Kidney capillary endothelial cell (primary cell): ENCODE measurements around the gene ASB2.
A peak's percentile ranks its signal among the peaks of the same experiment; 100 is the strongest.

Source experiments
- DNase-seq: peaks from one replicate; pipeline ENCODE4 v3.0.0-alpha.2; 2018; ENCODE audit warnings: low spot score

ASB2 gene

GRCh38 chr14:93960774-93961438, 15.5 kb downstream of the ASB2 start:
- DNase-seq = no peak

GRCh38 chr14:93960108-93960475, 16.3 kb downstream of the ASB2 start:
- no peak for DNase-seq

GRCh38 chr14:93959239-93960107, 16.9 kb downstream of the ASB2 start:
- peak; percentile 74 for DNase-seq

DNA sequence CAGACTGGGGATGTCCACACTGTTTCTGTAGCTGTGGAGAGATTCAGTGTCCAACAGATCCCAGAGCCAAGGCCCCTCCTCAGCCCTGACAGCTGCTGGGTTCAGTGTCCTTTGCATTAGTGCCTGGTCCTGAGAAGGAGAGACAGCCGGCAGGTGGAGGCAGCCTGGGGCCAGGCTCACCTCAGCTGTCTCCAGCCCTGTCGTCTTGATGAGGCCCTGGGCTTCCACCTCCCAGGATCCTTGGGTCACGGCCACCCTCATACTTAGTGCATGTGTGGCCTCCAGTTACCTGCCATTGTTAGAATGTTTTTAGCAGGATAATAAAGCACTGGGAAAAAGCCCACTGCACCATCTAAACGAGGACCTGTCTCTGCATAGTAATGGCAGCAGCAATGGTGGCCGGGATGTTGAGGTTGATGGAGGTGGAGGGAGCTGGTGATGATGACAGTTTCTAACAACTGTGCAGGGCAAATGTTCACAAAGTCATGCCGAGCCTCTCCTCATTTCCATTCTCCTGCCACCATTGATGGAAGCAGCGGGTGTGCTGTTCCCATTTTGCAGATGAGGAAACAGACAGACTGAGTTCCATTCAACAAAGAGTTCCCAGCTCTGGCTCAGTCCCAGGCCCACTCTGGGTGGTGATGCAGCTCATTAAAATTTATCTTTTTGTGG, 17.7 kb downstream of the ASB2 start:
- DNase-seq = no peak

DNA sequence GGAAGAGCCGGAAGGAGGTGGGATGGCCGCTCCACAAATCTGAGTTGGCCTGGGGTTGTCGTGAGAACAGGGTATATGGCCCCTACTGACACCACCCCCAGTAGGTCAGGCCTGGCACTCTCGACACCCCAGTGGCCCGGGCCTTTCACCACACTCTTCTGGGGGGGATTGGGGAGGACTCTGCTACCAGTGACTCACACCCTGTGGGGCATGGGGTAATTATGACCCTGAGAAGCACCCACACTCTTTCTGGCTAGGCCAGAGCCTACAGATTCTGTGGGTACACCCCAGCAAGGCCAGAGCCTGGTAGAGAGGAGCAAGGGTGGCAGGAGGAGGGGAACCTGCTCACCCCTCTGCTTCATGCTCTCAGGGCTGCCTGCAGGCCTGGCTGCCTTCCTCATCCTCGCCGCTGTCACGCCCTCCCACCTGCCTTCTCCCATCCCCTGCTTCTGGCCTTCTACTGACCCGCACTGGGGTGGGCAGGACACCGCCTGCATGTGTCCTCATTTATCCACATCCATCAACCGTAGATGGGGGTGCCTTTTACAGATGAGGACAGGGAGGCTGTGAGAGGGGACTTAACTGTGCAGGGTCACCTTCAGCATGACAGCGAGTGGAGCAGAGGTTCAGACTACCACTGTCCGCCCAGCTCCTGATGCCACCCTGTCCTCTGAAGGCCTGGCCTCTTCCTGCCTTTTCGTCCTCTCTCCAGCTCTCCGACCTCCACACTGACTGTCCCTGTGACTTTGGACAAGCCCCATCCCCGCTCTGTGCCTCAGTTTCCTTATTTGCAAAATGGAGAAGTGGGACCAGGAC, 18.4 kb downstream of the ASB2 start:
- DNase-seq = no peak

GRCh38 chr14:93957333-93957710, 19.0 kb downstream of the ASB2 start:
- DNase-seq = no peak

- DNase-seq = no peak
These were observed 19.6 kb downstream of the ASB2 start for GRCh38 chr14:93956514-93957332.

DNA sequence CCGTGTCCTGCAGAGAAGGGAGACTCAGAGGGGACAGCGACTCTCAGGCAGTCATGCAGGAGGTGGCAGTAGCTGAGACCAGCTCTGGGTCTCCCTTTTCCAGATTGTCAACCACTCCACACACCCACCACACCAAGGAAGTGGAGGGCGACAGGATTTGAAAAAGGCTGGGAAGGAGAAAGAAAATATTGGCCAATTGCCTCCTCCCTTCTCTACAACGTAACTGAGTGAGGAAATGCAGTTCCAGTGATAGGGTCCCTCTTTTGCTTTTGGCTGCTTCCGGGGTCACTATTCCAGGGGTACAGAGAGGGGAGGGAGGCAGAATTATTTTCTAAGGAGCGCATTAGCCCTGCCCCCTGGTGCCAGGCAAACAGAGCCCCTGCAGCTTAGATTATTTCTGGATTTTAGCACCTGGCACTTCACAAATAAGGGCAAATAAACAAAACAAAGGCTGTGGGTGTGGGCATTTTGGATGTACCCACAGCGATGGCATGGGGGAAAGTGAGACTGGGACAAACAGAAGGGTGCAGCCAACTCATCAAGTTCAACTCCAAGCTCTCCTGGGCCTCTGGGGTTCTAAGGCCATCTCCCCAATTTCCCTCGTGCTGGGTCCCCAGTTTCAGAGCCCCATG, 20.4 kb downstream of the ASB2 start:
- DNase-seq = no peak

- no peak for DNase-seq
These were observed 21.2 kb downstream of the ASB2 start for GRCh38 chr14:93954900-93955849.

- DNase-seq = no peak
These were observed 21.9 kb downstream of the ASB2 start for GRCh38 chr14:93954516-93954830.

DNA sequence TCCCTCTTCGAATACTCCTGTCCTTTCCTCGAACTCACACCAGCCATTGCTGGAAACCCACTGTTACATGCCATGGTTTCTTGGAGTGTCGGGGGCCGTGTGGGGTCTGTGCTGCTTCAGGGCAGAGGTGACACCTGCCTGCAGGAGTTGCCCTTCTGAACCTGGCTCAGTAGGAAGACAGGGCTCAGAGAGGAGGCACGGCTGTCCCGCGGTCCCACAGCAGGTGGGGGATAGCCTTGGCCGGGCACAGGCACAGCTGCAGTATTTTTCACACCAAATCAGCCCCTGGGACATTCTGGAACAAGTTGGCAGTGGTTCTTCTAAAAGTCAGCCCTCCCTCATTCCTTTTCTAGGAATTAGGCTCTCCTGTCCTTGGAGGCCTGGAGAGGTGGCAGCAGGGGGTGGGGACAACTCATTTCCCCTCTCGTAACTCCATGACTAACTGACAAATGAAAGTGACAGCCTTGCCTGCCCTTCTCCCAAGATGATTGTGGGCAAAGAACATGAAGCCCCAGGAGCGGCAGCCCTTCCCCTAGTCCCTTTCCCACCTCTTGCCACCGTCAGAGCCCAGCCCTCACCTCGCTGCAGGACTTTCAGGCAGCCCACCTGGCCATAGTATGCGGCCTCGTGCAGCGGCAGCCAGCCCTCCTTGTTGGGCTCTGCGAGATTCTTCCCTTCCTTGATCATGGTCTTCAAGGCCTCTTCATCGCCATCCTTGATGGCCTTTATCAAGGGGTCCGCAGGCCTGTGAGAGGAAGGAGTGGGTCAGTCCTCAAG, 22.4 kb downstream of the ASB2 start:
- no peak for DNase-seq

- DNase-seq = no peak
These were observed 23.1 kb downstream of the ASB2 start for GRCh38 chr14:93953263-93953662.

DNA sequence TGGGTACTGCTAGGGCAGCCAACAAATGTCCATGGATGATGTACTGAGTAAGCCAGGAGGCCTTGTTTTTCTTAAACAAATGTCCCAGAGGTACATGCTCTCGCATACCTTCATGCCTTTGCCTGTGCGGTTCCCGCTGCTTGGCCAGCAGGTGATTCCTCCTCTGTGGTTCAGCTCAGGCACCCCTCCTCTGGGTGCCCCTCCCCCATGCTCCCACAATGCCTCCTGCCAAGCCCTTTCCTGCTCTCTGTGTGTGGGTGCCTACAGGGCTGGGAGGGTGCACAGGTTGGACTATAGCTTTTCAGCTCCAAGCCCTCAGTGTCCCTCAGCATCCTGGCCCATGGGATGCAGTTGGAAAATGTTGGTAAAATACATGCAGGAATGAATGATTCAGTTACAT, 23.5 kb downstream of the ASB2 start:
- DNase-seq = no peak

- DNase-seq = no peak
These were observed 24.5 kb downstream of the ASB2 start for GRCh38 chr14:93951635-93952540.

DNA sequence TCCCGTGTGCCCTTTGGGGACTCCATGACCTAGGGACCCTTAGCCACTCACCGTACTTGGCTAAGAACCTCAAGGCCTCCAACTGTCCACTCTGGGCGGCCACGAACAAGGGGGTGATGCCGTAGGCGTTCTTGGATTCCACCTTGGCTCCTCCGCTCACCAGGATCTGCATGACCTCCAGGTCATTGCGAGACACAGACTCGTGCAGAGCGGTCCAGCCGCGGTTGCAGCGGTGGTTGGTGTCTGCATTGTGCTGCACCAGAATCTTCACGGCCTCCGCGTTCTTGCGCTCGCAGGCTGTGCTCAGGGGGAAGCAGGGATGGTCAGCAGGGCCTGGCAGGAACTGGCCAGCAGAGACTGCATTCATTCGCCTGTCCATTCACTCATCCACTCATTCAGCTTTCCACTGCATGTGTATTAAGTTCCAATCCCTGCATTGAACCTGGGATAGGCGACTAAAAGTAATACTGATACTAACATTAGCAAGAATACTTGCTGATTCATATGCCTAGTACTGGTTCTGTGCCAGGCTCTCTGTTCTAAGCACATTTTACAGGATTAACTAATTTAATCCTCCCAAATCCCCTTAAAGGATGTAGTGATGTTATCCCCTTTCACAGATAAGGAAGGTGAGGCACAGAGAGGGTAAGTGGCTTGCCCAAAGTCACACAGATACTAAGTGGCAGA, 25.3 kb downstream of the ASB2 start:
- DNase-seq = no peak

DNA sequence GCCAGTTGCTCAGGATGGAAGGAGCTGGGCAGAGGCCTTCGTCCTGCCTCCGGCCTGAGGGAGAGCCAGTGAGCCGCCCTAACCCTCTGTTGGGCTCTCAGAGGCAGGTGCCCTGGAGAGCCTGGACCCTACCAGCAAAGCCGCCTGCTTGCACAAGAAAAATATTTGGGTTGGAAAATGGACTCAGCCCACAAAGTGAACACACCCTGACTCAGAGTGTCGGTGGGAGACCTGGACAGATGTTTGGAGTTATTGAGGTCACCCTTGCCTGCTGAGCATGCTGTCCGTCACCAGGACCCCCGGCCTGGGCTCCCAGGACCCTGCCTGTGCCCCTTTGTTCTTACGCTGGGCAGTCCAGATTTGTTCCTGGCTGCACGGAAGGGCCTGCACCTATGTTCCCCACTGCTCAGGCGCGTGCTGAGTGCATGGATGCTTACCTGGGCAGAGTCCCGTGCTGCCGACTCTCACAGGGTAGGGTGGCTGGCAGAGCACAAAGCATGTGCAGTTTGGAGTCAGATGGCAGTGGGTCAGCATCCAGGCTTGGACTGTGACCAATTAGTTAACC, 26.8 kb downstream of the ASB2 start:
- no peak for DNase-seq

DNA sequence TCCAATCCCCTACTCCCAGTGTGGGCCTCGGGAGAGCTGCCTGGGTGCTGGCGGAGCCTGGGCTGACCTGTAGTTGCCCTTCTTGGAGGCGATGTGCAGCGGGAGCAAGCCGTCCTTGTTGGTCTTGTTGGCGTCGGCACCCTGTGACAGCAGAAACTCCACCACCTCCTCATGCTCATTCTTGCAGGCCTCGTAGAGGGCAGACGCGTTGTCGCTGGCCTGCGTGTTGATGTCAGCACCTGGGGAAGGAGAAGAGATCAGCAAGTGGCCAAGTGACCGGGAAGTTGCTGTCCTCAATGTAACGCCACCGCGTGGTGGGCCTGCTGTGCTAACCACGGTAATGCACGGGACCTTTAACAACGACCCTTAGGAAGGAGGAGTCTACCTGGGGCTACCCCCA, 29.1 kb downstream of the ASB2 start:
- DNase-seq = no peak
